ENCODE data around the gene GALNT10.

Gene GALNT10

DNA sequence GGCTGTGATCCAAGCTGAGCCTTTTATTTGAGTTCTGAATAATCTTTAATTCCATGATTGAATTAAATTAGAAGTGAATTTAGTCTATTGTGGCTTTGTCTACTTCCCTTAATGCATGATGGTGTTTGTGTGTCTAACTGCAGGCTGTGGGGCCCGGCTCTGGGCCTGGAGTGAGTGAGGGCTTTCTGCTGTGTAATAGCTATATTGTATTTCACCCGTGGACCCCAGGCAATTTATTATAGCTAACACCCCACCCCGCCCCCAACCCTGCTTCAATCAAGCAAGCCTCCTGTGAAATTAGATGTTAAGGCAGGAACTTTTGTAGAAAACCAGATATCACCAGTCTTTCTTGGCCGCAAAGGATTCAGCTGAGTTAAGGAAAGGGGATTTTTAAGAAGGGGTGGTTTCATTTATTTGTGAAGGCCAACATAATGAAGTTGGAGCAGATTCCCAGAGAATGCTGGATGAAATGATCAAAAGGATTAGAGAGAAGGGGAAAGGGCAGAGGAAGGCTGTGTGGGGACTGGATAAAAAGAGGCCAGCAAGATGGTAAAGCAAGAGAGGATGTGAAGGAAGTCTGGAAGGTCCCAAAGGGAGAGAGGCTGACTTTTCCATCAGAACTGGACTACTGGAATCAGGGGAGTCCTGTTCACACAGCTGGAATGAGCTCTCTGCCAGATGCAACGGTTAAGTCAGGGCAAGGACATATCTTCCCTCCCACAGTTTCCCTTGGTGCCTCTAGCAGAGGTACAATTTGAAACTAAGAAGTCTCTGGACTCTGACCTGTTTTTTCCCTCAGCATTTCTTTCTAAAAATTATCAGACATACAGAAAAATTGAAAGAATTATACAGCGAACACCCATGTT, 129.9 kb downstream of the GALNT10 start:
- TF ChIP-seq, protein P1, sequence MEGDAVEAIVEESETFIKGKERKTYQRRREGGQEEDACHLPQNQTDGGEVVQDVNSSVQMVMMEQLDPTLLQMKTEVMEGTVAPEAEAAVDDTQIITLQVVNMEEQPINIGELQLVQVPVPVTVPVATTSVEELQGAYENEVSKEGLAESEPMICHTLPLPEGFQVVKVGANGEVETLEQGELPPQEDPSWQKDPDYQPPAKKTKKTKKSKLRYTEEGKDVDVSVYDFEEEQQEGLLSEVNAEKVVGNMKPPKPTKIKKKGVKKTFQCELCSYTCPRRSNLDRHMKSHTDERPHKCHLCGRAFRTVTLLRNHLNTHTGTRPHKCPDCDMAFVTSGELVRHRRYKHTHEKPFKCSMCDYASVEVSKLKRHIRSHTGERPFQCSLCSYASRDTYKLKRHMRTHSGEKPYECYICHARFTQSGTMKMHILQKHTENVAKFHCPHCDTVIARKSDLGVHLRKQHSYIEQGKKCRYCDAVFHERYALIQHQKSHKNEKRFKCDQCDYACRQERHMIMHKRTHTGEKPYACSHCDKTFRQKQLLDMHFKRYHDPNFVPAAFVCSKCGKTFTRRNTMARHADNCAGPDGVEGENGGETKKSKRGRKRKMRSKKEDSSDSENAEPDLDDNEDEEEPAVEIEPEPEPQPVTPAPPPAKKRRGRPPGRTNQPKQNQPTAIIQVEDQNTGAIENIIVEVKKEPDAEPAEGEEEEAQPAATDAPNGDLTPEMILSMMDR (IDR thresholded peaks at IDR 0.05; ENCODE audit: insufficient read depth, low read length, poor library complexity, severe bottlenecking), result no peak
- H3K27me3 ChIP-seq (replicated peaks; ENCODE audit: control insufficient read depth, insufficient read depth, low read length), result no peaks in the 10 kb centered on the region
- DNase-seq (ENCODE audit: extremely low read depth, insufficient read length), result no peak
- no peak overlapping the region for H3K4me3 ChIP-seq (replicated peaks; ENCODE audit: low read depth, low read length)
- H3K36me3 ChIP-seq (ENCODE audit: control insufficient read depth, insufficient read depth, low read length), result peaks cover 11% of the 10 kb centered on the region

DNA sequence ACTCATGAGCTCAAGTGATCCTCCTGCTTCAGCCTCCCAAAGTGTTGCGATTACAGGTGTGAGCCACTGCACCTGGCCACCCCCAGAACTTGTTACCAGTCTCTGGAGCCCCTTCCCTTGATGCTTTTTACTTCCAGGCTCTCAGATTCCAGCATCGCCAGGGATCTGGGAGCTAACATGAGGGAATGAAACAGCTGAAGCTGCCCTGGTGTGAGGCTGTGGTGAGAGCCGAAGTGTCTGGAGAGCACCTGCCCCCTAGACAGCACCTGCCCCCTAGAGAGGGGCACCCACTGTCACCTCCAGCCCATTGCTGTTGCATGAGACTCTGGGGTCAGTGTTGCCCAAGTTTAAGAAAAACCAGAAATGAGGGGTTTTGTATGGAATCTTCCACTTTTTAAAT, 131.0 kb downstream of the GALNT10 start:
- no peaks in the 10 kb centered on the region for H3K27me3 ChIP-seq (replicated peaks; ENCODE audit: control insufficient read depth, insufficient read depth, low read length)
- TF ChIP-seq, protein P1 (IDR thresholded peaks at IDR 0.05; ENCODE audit: insufficient read depth, low read length, poor library complexity, severe bottlenecking), result no peak
- no peak overlapping the region for H3K4me3 ChIP-seq (replicated peaks; ENCODE audit: low read depth, low read length)
- H3K36me3 ChIP-seq (ENCODE audit: control insufficient read depth, insufficient read depth, low read length), result peaks cover 11% of the 10 kb centered on the region
- no peak for DNase-seq (ENCODE audit: extremely low read depth, insufficient read length)

DNA sequence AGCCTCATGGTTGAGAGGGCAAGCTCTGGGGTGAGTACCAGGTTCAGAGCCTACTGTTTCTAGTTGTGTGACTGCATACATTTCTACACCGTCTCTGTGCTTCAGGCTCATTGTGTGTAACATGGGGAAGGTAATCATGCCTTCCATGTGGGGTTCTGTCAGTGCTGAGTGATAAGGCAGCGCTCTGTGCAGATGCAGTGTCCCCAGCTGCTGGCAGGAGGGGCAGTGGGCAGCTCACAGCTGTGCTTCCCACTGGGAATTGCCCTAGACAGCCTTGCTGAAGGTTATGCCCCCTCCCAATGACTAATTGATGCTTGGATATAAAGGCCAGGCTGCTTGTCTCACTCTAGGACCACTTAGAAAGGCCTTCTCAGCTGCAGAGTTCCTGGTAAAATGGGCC, 133.5 kb downstream of the GALNT10 start:
- Histone ChIP-seq H3K4me3 (replicated peaks; ENCODE audit: low read depth, low read length) (no peak overlapping the region), H3K27me3 (replicated peaks; ENCODE audit: control insufficient read depth, insufficient read depth, low read length) (no peaks in the 10 kb centered on the region), H3K36me3 (ENCODE audit: control insufficient read depth, insufficient read depth, low read length) (peaks cover 9% of the 10 kb centered on the region)
- TF ChIP-seq, protein P1 (IDR thresholded peaks at IDR 0.05; ENCODE audit: insufficient read depth, low read length, poor library complexity, severe bottlenecking), result no peak
- DNase-seq (ENCODE audit: extremely low read depth, insufficient read length), result no peak

DNA sequence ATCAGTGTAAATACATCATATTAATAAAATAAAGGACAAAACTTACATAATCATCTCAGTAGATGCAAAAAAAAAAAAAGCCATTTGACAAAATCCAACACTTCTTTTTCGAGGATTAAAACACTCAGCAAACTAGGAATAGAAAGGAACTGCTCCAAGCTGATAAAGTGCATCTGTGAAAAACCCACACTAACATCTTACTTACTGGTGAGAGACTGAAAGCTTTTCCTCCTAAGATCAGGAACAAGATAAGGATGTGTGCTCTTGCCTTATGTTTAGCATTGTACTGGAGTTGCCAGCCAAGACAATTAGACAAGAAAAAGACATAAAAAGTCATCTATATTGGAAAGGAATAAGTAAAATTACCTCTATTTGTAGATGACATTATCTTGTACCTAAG, 135.0 kb downstream of the GALNT10 start:
- Histone ChIP-seq H3K27me3 (replicated peaks; ENCODE audit: control insufficient read depth, insufficient read depth, low read length) (no peaks in the 10 kb centered on the region), H3K36me3 (ENCODE audit: control insufficient read depth, insufficient read depth, low read length) (peaks cover 16% of the 10 kb centered on the region), H3K4me3 (replicated peaks; ENCODE audit: low read depth, low read length) (no peak overlapping the region)
- TF ChIP-seq, protein P1 (IDR thresholded peaks at IDR 0.05; ENCODE audit: insufficient read depth, low read length, poor library complexity, severe bottlenecking), result no peak
- no peak for DNase-seq (ENCODE audit: extremely low read depth, insufficient read length)

DNA sequence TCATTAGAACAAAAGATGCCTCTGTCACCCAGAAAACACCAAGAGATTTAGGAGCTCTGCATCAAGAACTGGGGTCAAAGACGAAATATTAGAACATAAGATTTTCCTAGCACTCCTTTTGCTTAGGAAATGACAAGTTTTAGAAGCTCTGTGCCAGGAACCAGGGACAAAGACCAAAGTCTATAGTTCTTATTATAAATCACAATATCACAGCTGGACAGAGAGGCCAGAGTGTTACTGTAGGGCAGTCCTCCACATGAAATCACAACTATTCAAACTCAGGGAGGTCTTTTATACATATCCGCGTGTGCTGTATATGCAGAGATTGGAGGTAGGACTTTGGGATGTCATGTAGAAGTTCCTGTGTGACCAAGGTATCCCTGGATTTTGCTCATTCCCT, 138.5 kb downstream of the GALNT10 start:
- TF ChIP-seq, protein P1 (IDR thresholded peaks at IDR 0.05; ENCODE audit: insufficient read depth, low read length, poor library complexity, severe bottlenecking), result no peak
- Histone ChIP-seq H3K4me3 (replicated peaks; ENCODE audit: low read depth, low read length) (no peak overlapping the region), H3K27me3 (replicated peaks; ENCODE audit: control insufficient read depth, insufficient read depth, low read length) (no peaks in the 10 kb centered on the region), H3K36me3 (ENCODE audit: control insufficient read depth, insufficient read depth, low read length) (peaks cover 19% of the 10 kb centered on the region)
- DNase-seq (ENCODE audit: extremely low read depth, insufficient read length), result no peak

Data from GM06990 (cell line).